ENCODE results near the gene PPP2R2C.

The PPP2R2C gene

GRCh38 chr4:6294705-6295421, 177.6 kb downstream of the PPP2R2C start:
- H3K4me3 ChIP-seq (ENCODE audit: low read depth, low read length) = no peak overlapping the region
- DNase-seq (ENCODE audit: low read depth) = no peak

GRCh38 chr4:6293661-6294060, 178.8 kb downstream of the PPP2R2C start:
- H3K4me3 ChIP-seq (ENCODE audit: low read depth, low read length) = no peak overlapping the region
- no peak for DNase-seq (ENCODE audit: low read depth)
- TF ChIP-seq CTCF (IDR thresholded peaks at IDR 0.05; ENCODE audit: low read depth, low read length, missing control alignments) = no peak

More at GRCh38 chr4:6294705-6295421, 177.6 kb downstream of the PPP2R2C start:
- no peak for TF ChIP-seq CTCF (IDR thresholded peaks at IDR 0.05; ENCODE audit: low read depth, low read length, missing control alignments)

GRCh38 chr4:6293097-6293445, 179.3 kb downstream of the PPP2R2C start:
- TF ChIP-seq CTCF (IDR thresholded peaks at IDR 0.05; ENCODE audit: low read depth, low read length, missing control alignments) = no peak
- no peak overlapping the region for H3K4me3 ChIP-seq (ENCODE audit: low read depth, low read length)
- no peak for DNase-seq (ENCODE audit: low read depth)

- no peak for TF ChIP-seq CTCF (IDR thresholded peaks at IDR 0.05; ENCODE audit: low read depth, low read length, missing control alignments)
- no peak overlapping the region for H3K4me3 ChIP-seq (ENCODE audit: low read depth, low read length)
- no peak for DNase-seq (ENCODE audit: low read depth)
Observed at GRCh38 chr4:6292376-6293096, 179.9 kb downstream of the PPP2R2C start.

- H3K4me3 ChIP-seq (ENCODE audit: low read depth, low read length) = no peak overlapping the region
- TF ChIP-seq CTCF (IDR thresholded peaks at IDR 0.05; ENCODE audit: low read depth, low read length, missing control alignments) = no peak
- DNase-seq (ENCODE audit: low read depth) = no peak
Observed at GRCh38 chr4:6291784-6292297, 180.6 kb downstream of the PPP2R2C start.

- no peak for TF ChIP-seq CTCF (IDR thresholded peaks at IDR 0.05; ENCODE audit: low read depth, low read length, missing control alignments)
- no peak overlapping the region for H3K4me3 ChIP-seq (ENCODE audit: low read depth, low read length)
Observed at GRCh38 chr4:6290769-6291547, 181.5 kb downstream of the PPP2R2C start.

More at GRCh38 chr4:6290769-6291547, 181.5 kb downstream of the PPP2R2C start:
- no peak for DNase-seq (ENCODE audit: low read depth)
